GM21619 (cell line): ENCODE results near the gene SHISAL1.
A peak's percentile ranks its signal among the peaks of the same experiment; 100 is the strongest.

ENCODE experiments used
- ATAC-seq: cut with Tn5 transposase; IDR thresholded peaks from one replicate; pipeline ENCODE4 v1.9.1; 2021; ENCODE audit not compliant: unreplicated experiment

Gene SHISAL1

DNA sequence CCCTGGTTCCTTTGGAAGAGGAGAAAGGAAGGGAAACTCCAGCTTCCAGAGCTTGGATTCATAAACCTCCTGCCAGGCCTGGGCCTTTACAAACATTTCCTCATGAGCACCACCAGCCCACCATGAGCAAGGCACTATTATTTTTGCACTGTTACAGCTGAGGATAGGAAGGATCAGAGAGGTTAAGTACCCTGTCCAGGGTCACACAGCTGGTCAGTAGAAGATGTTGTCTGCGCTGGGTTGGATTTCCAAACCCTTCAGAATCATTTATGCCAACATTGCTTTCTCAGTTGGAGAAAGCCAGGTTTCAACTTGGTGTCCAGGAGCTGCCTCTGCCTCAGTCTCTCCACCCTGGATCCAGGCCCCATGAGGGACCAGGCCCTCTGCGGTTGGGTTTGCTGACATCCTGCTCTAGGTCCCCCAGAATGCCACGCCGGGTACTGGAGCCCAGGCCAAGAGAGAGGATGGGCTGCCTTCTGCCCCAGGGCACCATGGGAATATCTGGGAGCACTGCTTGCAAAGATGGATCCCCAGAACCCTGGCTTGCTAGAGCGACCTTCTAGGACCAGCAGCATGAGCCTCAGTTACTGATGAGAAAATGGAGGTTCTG is 29.7 kb upstream of the SHISAL1 start:
- ATAC-seq = no peak

- ATAC-seq = no peak
Measured at GRCh38 chr22:44341431-44342346, 28.9 kb upstream of the SHISAL1 start.

DNA sequence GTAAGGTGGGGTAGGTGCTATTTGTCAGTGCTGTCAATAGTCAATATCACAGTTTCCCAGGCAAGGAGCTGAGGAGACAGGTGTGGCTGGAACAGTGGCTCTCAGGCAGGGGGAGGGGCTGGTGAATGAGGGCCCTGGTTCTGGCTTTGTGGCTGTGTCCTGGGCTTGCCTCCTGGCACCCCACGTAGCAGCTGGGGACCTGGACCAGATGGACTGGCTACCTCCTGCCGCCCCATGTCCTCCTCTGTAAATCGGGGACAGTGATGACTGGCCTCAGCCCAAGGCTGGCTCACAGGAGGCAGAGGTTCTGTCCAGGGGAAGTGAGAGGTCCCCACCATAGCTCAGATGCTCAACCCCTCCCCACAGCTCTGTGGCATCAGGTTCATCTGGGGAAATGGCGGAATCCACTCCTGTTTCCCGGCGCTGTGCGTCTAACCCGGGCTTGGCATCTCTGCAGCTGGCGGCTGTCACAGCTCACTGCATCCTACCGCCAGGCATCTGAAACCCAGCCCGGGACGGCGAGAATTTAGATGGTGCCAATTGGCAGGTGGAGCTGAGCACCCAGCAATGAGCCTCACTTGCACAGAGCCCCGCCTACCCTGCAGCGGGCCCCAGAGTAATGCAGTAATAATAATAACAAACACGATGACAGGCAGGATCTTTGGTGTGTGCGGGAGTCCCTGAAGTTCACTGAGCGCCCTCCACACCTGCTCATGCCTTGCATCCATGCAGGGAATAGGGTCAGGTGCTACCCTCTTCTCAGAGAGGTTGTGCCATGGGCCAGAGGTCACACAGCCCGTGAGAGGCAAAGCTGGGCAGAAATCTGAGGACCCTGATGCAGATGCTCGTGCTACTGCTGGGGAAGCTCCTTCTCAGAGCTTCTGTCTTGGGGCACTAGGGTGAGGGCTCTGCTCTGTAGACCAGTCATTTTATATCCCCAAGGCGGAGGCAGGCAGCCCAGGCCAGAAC is 27.8 kb upstream of the SHISAL1 start:
- ATAC-seq = no peak

DNA sequence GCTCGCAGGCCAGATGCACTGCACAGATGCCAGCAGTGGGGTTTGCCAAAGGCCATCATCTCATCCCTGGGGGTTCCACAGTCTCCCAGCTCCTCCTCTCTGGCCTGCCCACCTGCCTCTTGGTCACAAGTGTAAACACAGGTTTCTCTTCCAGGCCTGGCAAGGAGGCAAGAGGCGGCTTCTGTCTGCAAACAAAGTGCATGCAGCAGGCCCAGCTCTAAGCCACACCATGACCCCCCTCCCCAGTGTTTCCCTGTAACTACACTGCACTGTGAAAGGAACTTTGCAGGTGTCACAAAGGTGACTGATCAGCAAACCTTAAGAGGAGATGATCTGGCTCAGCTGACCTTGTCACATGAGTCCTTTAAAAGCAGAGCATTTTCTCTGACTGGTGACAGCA is 26.2 kb upstream of the SHISAL1 start:
- ATAC-seq = no peak

- no peak for ATAC-seq
Measured at GRCh38 chr22:44338177-44338810, 25.5 kb upstream of the SHISAL1 start.

DNA sequence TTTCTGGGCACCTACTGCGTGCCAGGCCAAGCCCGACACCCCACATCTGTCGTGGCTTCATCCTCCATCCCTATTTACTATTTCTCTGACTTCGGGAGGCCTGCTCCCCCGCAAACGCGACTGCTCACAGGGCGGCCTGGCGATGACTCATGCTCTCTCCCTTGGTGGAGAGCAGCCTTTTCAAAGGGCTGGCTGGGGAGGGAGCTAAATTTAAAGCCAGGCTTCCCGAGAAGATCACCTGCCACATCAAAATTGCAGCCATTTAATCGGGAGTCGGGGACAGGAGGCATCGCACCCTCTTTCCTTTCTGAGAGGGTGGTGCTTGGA is 24.9 kb upstream of the SHISAL1 start:
- no peak for ATAC-seq

DNA sequence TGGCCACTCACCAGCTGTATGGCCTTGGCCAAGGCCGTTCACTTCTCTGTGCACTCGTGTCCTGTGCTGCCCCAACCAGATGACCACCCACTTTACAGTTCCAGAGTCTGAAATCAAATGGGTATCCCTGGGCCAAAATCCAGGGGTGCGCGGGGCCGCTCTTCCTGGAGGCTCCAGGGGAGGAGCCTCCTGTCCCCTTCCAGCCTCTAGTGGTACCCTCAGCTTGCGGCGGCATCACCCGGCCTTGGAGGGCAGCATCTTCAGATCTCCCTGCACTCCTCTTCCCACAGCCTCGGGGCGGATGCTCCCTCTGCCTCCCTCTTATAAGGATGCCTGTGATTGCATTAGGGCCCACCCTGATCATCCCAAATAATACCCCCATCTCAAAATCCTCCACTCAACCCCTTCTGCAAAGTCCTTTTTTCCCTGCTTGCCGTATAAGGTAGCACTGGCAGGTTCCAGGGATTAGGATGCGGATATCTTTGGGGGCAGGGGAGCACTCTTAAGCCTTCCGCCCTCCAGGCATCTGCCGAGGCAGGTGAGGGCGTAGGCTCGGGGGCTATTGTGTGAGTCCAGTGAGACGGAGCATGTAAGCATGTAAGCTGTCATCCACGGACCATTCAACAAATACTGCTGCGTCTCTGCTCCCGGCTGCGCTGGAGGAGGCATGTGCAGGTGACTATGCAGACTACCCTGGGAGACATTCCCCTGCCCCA is 24.4 kb upstream of the SHISAL1 start:
- no peak for ATAC-seq

GRCh38 chr22:44335903-44336803 is 23.4 kb upstream of the SHISAL1 start:
- no peak for ATAC-seq

GRCh38 chr22:44335066-44335839 is 22.5 kb upstream of the SHISAL1 start:
- ATAC-seq = no peak

- ATAC-seq = no peak
Measured at GRCh38 chr22:44333847-44334635, 21.3 kb upstream of the SHISAL1 start.

- no peak for ATAC-seq
Measured at GRCh38 chr22:44332946-44333345, 20.2 kb upstream of the SHISAL1 start.

GRCh38 chr22:44331881-44332714 is 19.3 kb upstream of the SHISAL1 start:
- ATAC-seq = no peak

GRCh38 chr22:44330744-44331660 is 18.3 kb upstream of the SHISAL1 start:
- no peak for ATAC-seq

DNA sequence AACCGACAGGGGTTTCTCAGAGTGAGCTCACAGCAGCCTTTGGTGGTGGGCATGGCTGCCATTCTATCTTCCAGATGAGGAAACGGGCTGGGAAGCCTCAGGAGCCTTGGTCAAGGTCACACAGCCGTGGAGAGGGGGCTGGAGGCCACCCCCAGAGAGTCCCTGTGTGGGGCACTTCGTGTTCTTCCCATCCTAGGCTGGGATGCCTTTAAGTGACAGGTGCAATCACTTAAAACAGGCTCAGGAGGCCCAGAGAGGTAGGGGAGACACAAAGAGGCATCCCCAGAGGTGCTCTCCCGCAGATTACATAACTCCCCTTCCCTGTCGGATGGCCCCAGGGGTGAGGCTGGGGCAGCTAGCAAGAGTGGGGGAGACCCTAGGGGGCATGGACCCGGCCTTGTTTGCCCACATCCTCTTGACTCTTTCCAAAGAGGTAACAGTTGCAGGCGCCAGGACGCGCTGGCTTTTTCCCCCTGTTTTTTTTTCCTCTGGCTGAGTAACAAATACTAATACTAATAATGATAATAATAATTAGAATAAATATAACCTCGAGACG is 17.5 kb upstream of the SHISAL1 start:
- no peak for ATAC-seq

GRCh38 chr22:44329179-44329796 is 16.5 kb upstream of the SHISAL1 start:
- ATAC-seq = peak; percentile 84
